IMR-90 (cell line): ENCODE results near the gene ATG9B. TPM values are rescaled to one million over a fixed set of nuclear protein-coding genes. Genes with fewer than 3 reads are reported as not detected.
A peak's percentile ranks its signal among the peaks of the same experiment; 100 is the strongest.

ENCODE experiments used
- ATAC-seq: fragments of 200-7000 bp; cut with Tn5 transposase; 2 replicates; pipeline ENCODE4 v1.9.1; 2020; ENCODE audit warnings: low read depth, mild to moderate bottlenecking, moderate library complexity
- BruUV-seq: library from RNA; stranded (reverse); fragments of 400-500 nt; replicated peaks from 2 replicates; lab custom pipeline; 2021; lab: Mats Ljungman, UMichigan
- CTCF ChIA-PET: fragments of 300-600 bp; formaldehyde crosslinking; extraction: SDS; loops from one replicate; lab custom pipeline; 2021; ENCODE audit warnings: antibody characterized with exemption; lab: Yijun Ruan, JAX
- POLR2A ChIA-PET: fragments of 300-600 bp; sonication (Branson Sonifier 250); formaldehyde crosslinking; loops from one replicate; lab custom pipeline; 2022; ENCODE audit warnings: antibody characterized with exemption; ENCODE audit not compliant: unreplicated experiment; lab: Charles Lee
- DNase-seq: peaks from one replicate; pipeline ENCODE4 v3.0.0; 2013
- H2AFZ ChIP-seq: replicated peaks from 2 replicates; pipeline ENCODE3; 2013; ENCODE audit warnings: low read length, mild to moderate bottlenecking; ENCODE audit not compliant: poor library complexity
- H2AK5ac ChIP-seq: 2 replicates; pipeline ENCODE4 v1.6.1; 2013; ENCODE audit warnings: low read depth, low read length, inconsistent platforms
- H2AK9ac ChIP-seq: replicated peaks from 2 replicates; pipeline ENCODE3; 2013; ENCODE audit warnings: mild to moderate bottlenecking, low read depth, low read length, moderate library complexity; ENCODE audit not compliant: poor library complexity
- H2BK120ac ChIP-seq: 2 replicates; pipeline ENCODE4 v1.6.1; 2013; ENCODE audit warnings: low read depth, low read length, inconsistent platforms
- H2BK15ac ChIP-seq: 3 replicates; pipeline ENCODE4 v1.6.1; 2013; ENCODE audit warnings: low read depth, low read length, inconsistent platforms
- H2BK20ac ChIP-seq: 2 replicates; pipeline ENCODE4 v1.6.1; 2013; ENCODE audit warnings: low read depth, mild to moderate bottlenecking, inconsistent platforms, low read length, moderate library complexity
- H2BK5ac ChIP-seq: 2 replicates; pipeline ENCODE4 v1.6.1; 2013; ENCODE audit warnings: mild to moderate bottlenecking, low read depth, low read length, inconsistent platforms; ENCODE audit not compliant: poor library complexity, severe bottlenecking
- H3K14ac ChIP-seq: replicated peaks from 2 replicates; pipeline ENCODE4 v1.6.1; 2013; ENCODE audit warnings: low read depth, low read length, inconsistent platforms
- H3K18ac ChIP-seq: 2 replicates; pipeline ENCODE4 v1.6.1; 2013; ENCODE audit warnings: low read depth, low read length, control low read depth
- H3K23ac ChIP-seq: 2 replicates; pipeline ENCODE4 v1.6.1; 2013; ENCODE audit warnings: low read depth, low read length, inconsistent platforms
- H3K27ac ChIP-seq: 2 replicates; pipeline ENCODE4 v1.5.1; 2013; ENCODE audit warnings: mild to moderate bottlenecking, control low read depth, low read length; ENCODE audit not compliant: insufficient read depth
- H3K27me3 ChIP-seq: 2 replicates; pipeline ENCODE4 v1.6.1; 2013; ENCODE audit warnings: low read length; ENCODE audit not compliant: control insufficient read depth, insufficient read depth
- H3K36me3 ChIP-seq: 2 replicates; pipeline ENCODE4 v1.6.1; 2013; ENCODE audit warnings: low read length, mixed read lengths; ENCODE audit not compliant: control insufficient read depth, insufficient read depth
- H3K4ac ChIP-seq: 2 replicates; pipeline ENCODE4 v1.6.1; 2013; ENCODE audit warnings: low read depth, low read length, inconsistent platforms
- H3K4me1 ChIP-seq: 2 replicates; pipeline ENCODE4 v1.6.1; 2013; ENCODE audit warnings: low read length, mixed read lengths; ENCODE audit not compliant: control insufficient read depth, insufficient read depth
- H3K4me2 ChIP-seq: 2 replicates; pipeline ENCODE4 v1.6.1; 2013; ENCODE audit warnings: low read depth, mild to moderate bottlenecking, control low read depth, low read length, moderate library complexity
- H3K4me3 ChIP-seq: 2 replicates; pipeline ENCODE4 v1.5.1; 2013; ENCODE audit warnings: low read depth, mild to moderate bottlenecking, control low read depth, low read length, moderate library complexity; ENCODE audit not compliant: insufficient read depth
- H3K56ac ChIP-seq: 2 replicates; pipeline ENCODE4 v1.6.1; 2013; ENCODE audit warnings: low read length, inconsistent platforms; ENCODE audit not compliant: insufficient read depth; ENCODE audit errors: extremely low read depth
- H3K79me1 ChIP-seq, 2 experiments: 2 replicates each; pipeline ENCODE4 v1.6.1; 2013; ENCODE audit warnings: low read length in 2 of 2, inconsistent platforms in 1 of 2, low read depth in 1 of 2
- H3K9ac ChIP-seq: 2 replicates; pipeline ENCODE4 v1.6.1; 2013; ENCODE audit warnings: low read depth, low read length, control low read depth
- H3K9me1 ChIP-seq: 2 replicates; pipeline ENCODE4 v1.6.1; 2013; ENCODE audit warnings: low read length, inconsistent platforms; ENCODE audit not compliant: insufficient read depth
- H3K9me3 ChIP-seq: 2 replicates; pipeline ENCODE4 v1.6.1; 2013; ENCODE audit warnings: low read length; ENCODE audit not compliant: control insufficient read depth, insufficient read depth
- H4K20me1 ChIP-seq: 2 replicates; pipeline ENCODE4 v1.6.1; 2013; ENCODE audit warnings: low read length, inconsistent platforms; ENCODE audit not compliant: insufficient read depth
- H4K5ac ChIP-seq: 2 replicates; pipeline ENCODE4 v1.6.1; 2013; ENCODE audit warnings: mild to moderate bottlenecking, low read depth, low read length, control low read depth
- H4K8ac ChIP-seq, 2 experiments: 2 replicates each; pipeline ENCODE4 v1.6.1; 2013; ENCODE audit warnings: low read depth in 2 of 2, low read length in 2 of 2, control low read depth in 1 of 2, inconsistent platforms in 1 of 2
- H4K91ac ChIP-seq: 2 replicates; pipeline ENCODE4 v1.6.1; 2013; ENCODE audit warnings: low read depth, low read length, inconsistent platforms; ENCODE audit not compliant: insufficient read depth
- BHLHE40 ChIP-seq: fragments of 150-350 bp; IDR thresholded peaks from 2 replicates; pipeline ENCODE4 v1.6.1; 2016; ENCODE audit warnings: mild to moderate bottlenecking, low read depth, low read length
- CEBPB ChIP-seq: IDR thresholded peaks from 2 replicates; pipeline ENCODE4 v1.6.1; 2012; ENCODE audit warnings: low read depth, low read length, improper control_type of control experiment
- CHD1 ChIP-seq: IDR thresholded peaks from 2 replicates; pipeline ENCODE4 v1.6.1; 2012; ENCODE audit warnings: low read depth, low read length, improper control_type of control experiment
- FOS ChIP-seq: fragments of 150-350 bp; IDR thresholded peaks from 2 replicates; pipeline ENCODE4 v1.6.1; 2016; ENCODE audit warnings: low read depth, low read length
- MAFK ChIP-seq: IDR thresholded peaks from 2 replicates; pipeline ENCODE4 v1.6.1; 2012; ENCODE audit warnings: low read depth, low read length, improper control_type of control experiment
- MAZ ChIP-seq: IDR thresholded peaks from 2 replicates; pipeline ENCODE4 v1.6.1; 2012; ENCODE audit warnings: low read depth, mild to moderate bottlenecking, low read length, improper control_type of control experiment, moderate library complexity, borderline replicate concordance
- MXI1 ChIP-seq: IDR thresholded peaks from 2 replicates; pipeline ENCODE4 v1.6.1; 2012; ENCODE audit warnings: low read depth, mild to moderate bottlenecking, low read length, moderate library complexity, borderline replicate concordance
- NFE2L2 ChIP-seq: fragments of 150-350 bp; IDR thresholded peaks from 2 replicates; pipeline ENCODE4 v1.6.1; 2016; ENCODE audit warnings: low read depth, mild to moderate bottlenecking, low read length
- POLR2A ChIP-seq: IDR thresholded peaks from 2 replicates; pipeline ENCODE4 v1.6.1; 2012; ENCODE audit warnings: mild to moderate bottlenecking, low read depth, low read length
- RAD21 ChIP-seq: IDR thresholded peaks from 2 replicates; pipeline ENCODE4 v1.6.1; 2012; ENCODE audit warnings: low read length, improper control_type of control experiment
- RCOR1 ChIP-seq: IDR thresholded peaks from 2 replicates; pipeline ENCODE4 v1.6.1; 2012; ENCODE audit warnings: mild to moderate bottlenecking, low read length, improper control_type of control experiment; ENCODE audit not compliant: insufficient replicate concordance
- RFX5 ChIP-seq: IDR thresholded peaks from 2 replicates; pipeline ENCODE4 v1.8.0; 2012; ENCODE audit warnings: low read depth, mild to moderate bottlenecking, low read length, moderate library complexity
- SMC3 ChIP-seq: fragments of 150-350 bp; IDR thresholded peaks from 2 replicates; pipeline ENCODE4 v1.6.1; 2016; ENCODE audit warnings: low read depth, mild to moderate bottlenecking, antibody characterized with exemption, low read length, moderate library complexity
- WGBS, 2 experiments: methylation state at CpG; one replicate each; pipeline versions ENCODE4 v1.1.5 to v1.1.7; 2013; ENCODE audit warnings: missing lambda C conversion rate in 2 of 2; ENCODE audit not compliant: insufficient read length in 1 of 2; ENCODE audit errors: extremely low coverage in 2 of 2; 5-methylcytosine and 5-hydroxymethylcytosine counted together
- dilution Hi-C: fragments of 300-500 bp; cut with HindIII; formaldehyde crosslinking; loops from one replicate; pipeline ENCODE4 v1.14.3; 2018; ENCODE audit warnings: low sequenced_read_pairs; ENCODE audit not compliant: unreplicated experiment
- in situ Hi-C: fragments of 300-500 bp; cut with MboI; formaldehyde crosslinking; loops from 3 replicates; pipeline ENCODE4 v1.14.3; 2019; ENCODE audit warnings: low sequenced_read_pairs, inconsistent platforms, mixed read lengths
- intact Hi-C: fragments of 100-400 bp; cut with micrococcal nuclease; formaldehyde crosslinking; loops from 2 replicates; pipeline ENCODE4 v1.10.0; 2022
- polyA plus RNA-seq, 3 experiments: library from polyadenylated mRNA; depleted of rRNA; stranded (reverse); fragments of >200 nt; gene quantifications; 2 replicates each; pipeline ENCODE4 v1.2.3, GENCODE V29; 2012; ENCODE audit warnings: low replicate concordance in 1 of 3
- total RNA-seq: library from RNA; depleted of rRNA; stranded (reverse); fragments of >200 nt; gene quantifications from 2 replicates; pipeline ENCODE4 v1.2.3, GENCODE V29; 2012
- TF ChIP-seq, protein P1 (sequence below): fragments of 150-350 bp; IDR thresholded peaks from 2 replicates; pipeline ENCODE4 v1.6.1; 2017; ENCODE audit warnings: mild to moderate bottlenecking, antibody characterized with exemption, low read length, low read depth
- TF ChIP-seq, protein P2 (sequence below): conservative IDR thresholded peaks from 2 replicates; pipeline ENCODE4 v1.5.1; 2012; ENCODE audit warnings: mild to moderate bottlenecking, low read depth, low read length, improper control_type of control experiment

The ATG9B gene
- total and polyA plus RNA-seq, 2 of the 4 experiments (the other 2 are of a cell fraction), result 0.18 to 0.91 TPM

DNA sequence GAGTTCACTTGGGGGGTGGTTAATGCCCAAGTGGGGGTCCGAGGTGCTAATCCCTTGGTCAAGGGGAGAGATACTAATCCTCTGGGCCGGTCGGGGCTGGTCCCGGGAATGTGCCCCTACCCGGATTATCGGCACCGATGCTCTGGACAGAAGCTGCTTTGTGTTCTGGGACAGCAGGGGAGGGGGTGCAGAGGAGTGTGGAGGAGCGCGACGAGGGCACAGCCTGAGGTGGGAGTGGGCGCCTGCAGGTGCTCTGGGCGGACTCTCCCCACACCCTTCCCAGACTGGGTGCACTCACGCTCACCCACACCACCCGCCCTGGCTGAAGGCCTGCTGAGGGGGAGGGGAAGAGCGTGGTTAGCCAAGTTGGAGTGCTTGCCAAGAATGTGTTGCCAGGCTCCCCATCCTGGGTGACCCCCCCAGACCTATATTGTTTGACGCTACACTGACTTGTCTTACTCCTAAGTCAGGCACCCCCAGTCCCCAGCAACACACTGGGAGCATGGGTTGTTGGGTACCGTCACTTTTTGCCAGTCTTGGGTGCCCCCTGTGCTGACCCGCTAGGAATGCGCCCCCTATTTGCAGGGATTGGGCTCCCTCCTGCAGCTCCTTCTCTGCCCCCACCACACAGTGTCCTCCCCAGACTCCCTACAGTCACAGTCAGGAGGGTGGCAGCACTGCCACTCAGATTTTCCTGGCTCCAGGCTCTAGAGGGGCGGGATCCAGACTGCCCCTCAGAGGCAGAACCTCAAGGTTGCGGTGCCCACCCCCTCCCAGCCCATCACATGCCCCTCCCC lies 36.3 kb upstream of the ATG9B start:
- peak overlapping the region; percentile 99 for H3K4me2 ChIP-seq
- peak overlapping the region; percentile 94 for H3K4me3 ChIP-seq
- peaks cover 43% of the 10 kb centered on the region for H3K4me1 ChIP-seq
- ATAC-seq, result no peak
- H3K36me3 ChIP-seq, result peaks cover 13% of the 10 kb centered on the region
- peaks cover 28 to 73% of the 10 kb centered on the region in 2 experiments for H3K79me1 ChIP-seq
- peak overlapping the region; percentile 95 for H2AFZ ChIP-seq
- WGBS, 2 experiments, result 12% methylated on average over 7 of the region's 21 CpGs; no CpG with 5 or more reads in 1 of the 2 experiments
- peak overlapping the region; percentile 48 for H2BK120ac ChIP-seq
- peak overlapping the region; percentile 87 for H3K23ac ChIP-seq
- BruUV-seq, result no TSS peak
- peak overlapping the region; percentile 87 for H3K56ac ChIP-seq
- dilution Hi-C loops (no loop called here), intact Hi-C loops (loop anchor here (1.0 kb wide), 1 partner anchor 51 kb away; no protein-coding TSS in a partner anchor), in situ Hi-C loops (no loop called here)
- H2BK5ac ChIP-seq, result peak overlapping the region; percentile 95
- H2BK15ac ChIP-seq, result 0 out of 3 replicates have a peak overlapping the region, but pooled peaks have one; percentile 15
- H4K5ac ChIP-seq, result peak overlapping the region; percentile 26; the same call in 1 of the 2 replicates
- peak overlapping the region; percentile 96 for H2AK5ac ChIP-seq
- peak overlapping the region; percentile 56 for H4K91ac ChIP-seq
- peak overlapping the region; percentile 97 for H3K27ac ChIP-seq
- H3K9me3 ChIP-seq, result no peaks in the 10 kb centered on the region
- H3K9me1 ChIP-seq, result peaks cover 12% of the 10 kb centered on the region; the same call in 1 of the 2 replicates
- peak overlapping the region; percentile 81 for H3K14ac ChIP-seq
- H4K20me1 ChIP-seq, result peaks cover 32% of the 10 kb centered on the region
- no peak overlapping the region for H2BK20ac ChIP-seq
- ChIA-PET CTCF (no interaction called here), POLR2A (interaction anchor here (0.6 kb wide), 1 partner anchor 17 kb away, joined by 5 read pairs; no protein-coding TSS in a partner anchor)
- H2AK9ac ChIP-seq, result peak overlapping the region; percentile 100
- H3K27me3 ChIP-seq, result no peaks in the 10 kb centered on the region
- H3K4ac ChIP-seq, result peak overlapping the region; percentile 89
- peak overlapping the region; percentile 22; the same call in 1 of the 2 replicates for H3K18ac ChIP-seq
- DNase-seq, result no peak
- peak overlapping the region; percentile 84 for H3K9ac ChIP-seq
- H4K8ac ChIP-seq, result peak overlapping the region; percentile 35 to 56; a peak in 3 of 4 replicates
- TF ChIP-seq FOS, result no peak
- no peak; the same call in 1 of the 2 replicates for TF ChIP-seq MXI1
- TF ChIP-seq MAZ, result peak; percentile 14; the same call in 1 of the 2 replicates
- TF ChIP-seq, protein P1, sequence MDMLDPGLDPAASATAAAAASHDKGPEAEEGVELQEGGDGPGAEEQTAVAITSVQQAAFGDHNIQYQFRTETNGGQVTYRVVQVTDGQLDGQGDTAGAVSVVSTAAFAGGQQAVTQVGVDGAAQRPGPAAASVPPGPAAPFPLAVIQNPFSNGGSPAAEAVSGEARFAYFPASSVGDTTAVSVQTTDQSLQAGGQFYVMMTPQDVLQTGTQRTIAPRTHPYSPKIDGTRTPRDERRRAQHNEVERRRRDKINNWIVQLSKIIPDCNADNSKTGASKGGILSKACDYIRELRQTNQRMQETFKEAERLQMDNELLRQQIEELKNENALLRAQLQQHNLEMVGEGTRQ, result no peak
- TF ChIP-seq NFE2L2, result no peak
- TF ChIP-seq MAFK, result no peak
- TF ChIP-seq RCOR1, result no peak
- TF ChIP-seq POLR2A, result 0 out of 2 replicates have a peak, but pooled peaks have one; percentile 12
- TF ChIP-seq BHLHE40, result no peak
- no peak for TF ChIP-seq CHD1
- no peak for TF ChIP-seq RFX5
- TF ChIP-seq, protein P2, sequence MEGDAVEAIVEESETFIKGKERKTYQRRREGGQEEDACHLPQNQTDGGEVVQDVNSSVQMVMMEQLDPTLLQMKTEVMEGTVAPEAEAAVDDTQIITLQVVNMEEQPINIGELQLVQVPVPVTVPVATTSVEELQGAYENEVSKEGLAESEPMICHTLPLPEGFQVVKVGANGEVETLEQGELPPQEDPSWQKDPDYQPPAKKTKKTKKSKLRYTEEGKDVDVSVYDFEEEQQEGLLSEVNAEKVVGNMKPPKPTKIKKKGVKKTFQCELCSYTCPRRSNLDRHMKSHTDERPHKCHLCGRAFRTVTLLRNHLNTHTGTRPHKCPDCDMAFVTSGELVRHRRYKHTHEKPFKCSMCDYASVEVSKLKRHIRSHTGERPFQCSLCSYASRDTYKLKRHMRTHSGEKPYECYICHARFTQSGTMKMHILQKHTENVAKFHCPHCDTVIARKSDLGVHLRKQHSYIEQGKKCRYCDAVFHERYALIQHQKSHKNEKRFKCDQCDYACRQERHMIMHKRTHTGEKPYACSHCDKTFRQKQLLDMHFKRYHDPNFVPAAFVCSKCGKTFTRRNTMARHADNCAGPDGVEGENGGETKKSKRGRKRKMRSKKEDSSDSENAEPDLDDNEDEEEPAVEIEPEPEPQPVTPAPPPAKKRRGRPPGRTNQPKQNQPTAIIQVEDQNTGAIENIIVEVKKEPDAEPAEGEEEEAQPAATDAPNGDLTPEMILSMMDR, result peak; percentile 17; the same call in 1 of the 2 replicates
- no peak for TF ChIP-seq CEBPB
- TF ChIP-seq RAD21, result no peak
- no peak for TF ChIP-seq SMC3
